ENCODE measurements around the gene CSKMT.
A peak's percentile ranks its signal among the peaks of the same experiment; 100 is the strongest.

Gene CSKMT

DNA sequence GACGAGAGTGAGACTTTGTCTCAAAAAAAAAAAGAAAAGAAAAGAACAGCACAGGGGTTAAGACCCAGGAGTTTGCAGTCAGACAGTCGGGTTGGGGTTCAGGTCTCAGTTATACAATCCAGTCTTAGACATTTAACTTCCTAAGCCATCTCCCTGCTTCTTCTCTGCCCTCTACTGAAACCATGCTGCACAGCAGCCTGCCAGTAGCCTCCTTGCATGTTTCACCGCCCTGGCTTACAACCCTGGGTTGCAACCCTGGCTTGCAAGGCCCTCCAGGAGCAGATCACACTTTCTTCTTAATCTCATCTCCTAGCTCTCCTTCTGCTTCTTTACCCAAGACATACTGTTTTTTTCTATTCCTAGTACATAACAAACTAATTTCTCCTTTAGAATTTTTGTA lies 37.4 kb upstream of the CSKMT start:
- TF ChIP-seq CTCF (IDR thresholded peaks at IDR 0.05; ENCODE audit: low read length, missing control alignments): peak; percentile 9
- H3K4me3 ChIP-seq (replicated peaks; ENCODE audit: low read depth, low read length): no peak overlapping the region
- no peak for DNase-seq (ENCODE audit: low read depth)

DNA sequence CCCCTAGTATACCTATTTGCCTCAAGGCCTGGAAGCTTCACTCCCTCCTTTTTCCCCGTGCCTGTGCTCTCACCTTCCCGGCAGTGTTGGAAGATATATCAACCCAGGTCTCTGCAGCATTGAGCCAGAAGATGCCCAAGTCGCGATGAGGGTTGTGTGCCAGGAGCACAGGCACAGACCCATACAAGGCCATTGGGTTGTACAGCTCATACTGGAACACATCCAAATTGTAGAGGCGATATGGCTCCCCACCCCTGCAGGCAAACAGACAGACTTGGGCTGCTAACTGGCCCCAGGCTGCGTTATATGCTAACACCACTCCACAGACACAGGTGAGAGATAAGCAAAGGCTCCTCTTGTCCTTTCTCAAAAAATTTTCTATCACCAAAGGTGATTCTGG lies 32.6 kb upstream of the CSKMT start:
- TF ChIP-seq CTCF (IDR thresholded peaks at IDR 0.05; ENCODE audit: low read length, missing control alignments): no peak
- DNase-seq (ENCODE audit: low read depth): no peak
- H3K4me3 ChIP-seq (replicated peaks; ENCODE audit: low read depth, low read length): no peak overlapping the region

DNA sequence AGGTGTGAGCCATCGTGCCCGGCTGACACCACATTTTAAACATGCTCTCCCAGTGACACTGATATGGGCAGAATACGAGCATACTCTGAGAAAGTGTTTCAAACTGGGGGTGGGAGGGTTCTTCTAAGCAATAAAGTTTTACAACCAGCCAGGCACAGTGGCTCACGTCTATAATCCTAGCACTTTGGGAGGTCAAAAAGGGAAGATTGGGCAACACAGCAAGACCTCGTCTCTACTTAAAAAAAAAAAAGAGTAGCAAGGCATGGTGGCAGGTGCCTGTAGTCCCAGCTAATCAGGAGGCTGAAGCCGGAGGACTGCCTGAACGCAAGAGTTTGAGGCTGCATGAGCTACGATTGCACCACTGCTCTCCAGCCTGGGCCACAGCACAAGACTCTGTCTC lies 20.9 kb upstream of the CSKMT start:
- no peak for TF ChIP-seq CTCF (IDR thresholded peaks at IDR 0.05; ENCODE audit: low read length, missing control alignments)
- no peak for DNase-seq (ENCODE audit: low read depth)
- no peak overlapping the region for H3K4me3 ChIP-seq (replicated peaks; ENCODE audit: low read depth, low read length)

DNA sequence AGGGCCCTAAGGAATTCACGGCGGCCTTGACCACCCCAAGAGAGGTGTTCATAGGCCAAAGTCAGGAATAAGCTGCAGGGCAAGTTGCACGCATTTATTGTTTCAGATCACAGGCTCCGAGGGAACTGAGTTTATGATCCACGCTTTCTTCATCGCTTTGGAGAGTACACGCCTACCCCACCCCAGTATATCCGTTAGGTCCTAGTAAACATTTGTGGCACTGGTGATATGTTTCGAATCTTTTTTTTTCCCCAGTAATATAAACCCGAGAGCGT lies 19.5 kb upstream of the CSKMT start:
- DNase-seq (ENCODE audit: low read depth): no peak
- no peak for TF ChIP-seq CTCF (IDR thresholded peaks at IDR 0.05; ENCODE audit: low read length, missing control alignments)

DNA sequence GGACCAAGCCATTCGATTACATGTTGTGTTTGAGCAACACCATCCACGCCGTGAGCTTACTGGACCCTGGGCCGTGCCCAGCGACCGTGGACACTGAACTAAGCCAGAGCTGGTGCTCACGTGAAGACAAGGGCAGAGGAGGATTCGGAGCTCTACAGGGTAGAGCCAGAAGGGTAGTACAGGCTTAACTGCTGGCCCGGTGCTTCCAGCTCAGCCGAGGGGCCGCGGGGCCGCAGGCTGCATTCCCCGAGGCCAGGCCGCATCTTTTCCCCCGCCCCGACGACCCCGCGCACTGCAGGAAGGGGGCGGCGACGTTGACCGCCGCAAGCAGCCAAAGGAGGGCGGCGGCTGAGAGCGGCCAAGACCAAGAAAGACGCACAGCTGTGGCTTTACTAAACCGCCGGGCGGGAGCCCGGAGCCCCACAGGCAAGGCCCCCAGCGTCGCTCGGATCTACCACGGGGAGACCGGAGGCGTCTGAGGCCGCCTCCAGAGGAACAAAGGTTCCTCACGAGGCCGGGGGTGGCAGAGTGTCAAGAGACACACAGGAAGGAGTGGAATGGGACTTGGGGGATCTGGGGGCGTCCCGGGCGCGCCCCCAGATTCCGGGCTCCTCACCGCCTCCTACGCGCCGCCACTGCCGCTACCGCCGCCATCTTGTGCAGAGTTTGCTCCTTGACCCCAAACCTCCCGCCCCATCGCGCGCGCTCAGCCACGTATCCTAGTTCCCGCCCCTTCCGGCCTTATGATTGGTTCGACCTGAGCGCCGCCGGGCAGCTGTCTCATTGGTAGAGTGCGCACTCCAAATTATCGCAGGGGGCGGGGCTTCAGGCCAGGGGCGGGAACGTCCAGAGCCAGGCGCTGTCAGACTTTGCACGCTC lies 18.9 kb upstream of the CSKMT start, which contains the start of gene GANAB:
GANAB (minus strand) TSS at position 668 of the 879 bp plus-strand sequence; CDS start at position 654, 14 bp downstream.
- TF ChIP-seq CTCF (IDR thresholded peaks at IDR 0.05; ENCODE audit: low read length, missing control alignments): no peak
- peak within 1 kb of the TSS; percentile 92 for H3K4me3 ChIP-seq (replicated peaks; ENCODE audit: low read depth, low read length)
- peak; percentile 97 for DNase-seq (ENCODE audit: low read depth)

More for the DNA sequence above, 19.5 kb upstream of the CSKMT start:
- H3K4me3 ChIP-seq (replicated peaks; ENCODE audit: low read depth, low read length): peak overlapping the region; percentile 92

GRCh38 chr11:62646825-62647608 lies 18.1 kb upstream of the CSKMT start:
- H3K4me3 ChIP-seq (replicated peaks; ENCODE audit: low read depth, low read length): no peak overlapping the region
- no peak for TF ChIP-seq CTCF (IDR thresholded peaks at IDR 0.05; ENCODE audit: low read length, missing control alignments)
- DNase-seq (ENCODE audit: low read depth): no peak

Measured in fibroblast of pulmonary artery (primary cell).